ENCODE data around the gene CCDC91.
A peak's percentile ranks its signal among the peaks of the same experiment; 100 is the strongest.
"Not testable (repeated sequence)": the region's sequence is repeated elsewhere in the genome, so short reads cannot be mapped to it uniquely, and the experiment has no call there.

CCDC91 gene

DNA sequence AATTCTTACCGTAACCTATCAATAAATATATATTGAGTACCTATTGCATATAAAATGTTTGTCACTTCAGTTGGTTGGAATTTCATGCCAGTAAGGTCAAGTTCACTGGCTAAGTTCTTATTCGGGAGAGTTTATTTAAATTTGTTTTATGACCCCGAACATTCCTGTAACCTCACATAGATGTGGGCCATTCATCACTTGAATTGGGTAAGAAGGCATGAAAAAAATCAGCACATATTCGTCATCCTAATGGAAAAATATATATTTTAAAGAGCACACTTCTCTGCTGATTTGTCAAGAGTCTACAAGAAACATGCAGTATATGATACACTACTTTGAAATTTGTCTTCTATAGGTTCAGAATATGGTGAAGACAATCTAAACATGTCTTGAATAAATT is 263.4 kb downstream of the CCDC91 start:
- TF ChIP-seq, protein P1, sequence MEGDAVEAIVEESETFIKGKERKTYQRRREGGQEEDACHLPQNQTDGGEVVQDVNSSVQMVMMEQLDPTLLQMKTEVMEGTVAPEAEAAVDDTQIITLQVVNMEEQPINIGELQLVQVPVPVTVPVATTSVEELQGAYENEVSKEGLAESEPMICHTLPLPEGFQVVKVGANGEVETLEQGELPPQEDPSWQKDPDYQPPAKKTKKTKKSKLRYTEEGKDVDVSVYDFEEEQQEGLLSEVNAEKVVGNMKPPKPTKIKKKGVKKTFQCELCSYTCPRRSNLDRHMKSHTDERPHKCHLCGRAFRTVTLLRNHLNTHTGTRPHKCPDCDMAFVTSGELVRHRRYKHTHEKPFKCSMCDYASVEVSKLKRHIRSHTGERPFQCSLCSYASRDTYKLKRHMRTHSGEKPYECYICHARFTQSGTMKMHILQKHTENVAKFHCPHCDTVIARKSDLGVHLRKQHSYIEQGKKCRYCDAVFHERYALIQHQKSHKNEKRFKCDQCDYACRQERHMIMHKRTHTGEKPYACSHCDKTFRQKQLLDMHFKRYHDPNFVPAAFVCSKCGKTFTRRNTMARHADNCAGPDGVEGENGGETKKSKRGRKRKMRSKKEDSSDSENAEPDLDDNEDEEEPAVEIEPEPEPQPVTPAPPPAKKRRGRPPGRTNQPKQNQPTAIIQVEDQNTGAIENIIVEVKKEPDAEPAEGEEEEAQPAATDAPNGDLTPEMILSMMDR (IDR thresholded peaks at IDR 0.05; ENCODE audit: low read length, missing control alignments): no peak
- no peak overlapping the region for H3K4me3 ChIP-seq (replicated peaks; ENCODE audit: low read depth, low read length)
- no peak for DNase-seq (ENCODE audit: low read depth)

DNA sequence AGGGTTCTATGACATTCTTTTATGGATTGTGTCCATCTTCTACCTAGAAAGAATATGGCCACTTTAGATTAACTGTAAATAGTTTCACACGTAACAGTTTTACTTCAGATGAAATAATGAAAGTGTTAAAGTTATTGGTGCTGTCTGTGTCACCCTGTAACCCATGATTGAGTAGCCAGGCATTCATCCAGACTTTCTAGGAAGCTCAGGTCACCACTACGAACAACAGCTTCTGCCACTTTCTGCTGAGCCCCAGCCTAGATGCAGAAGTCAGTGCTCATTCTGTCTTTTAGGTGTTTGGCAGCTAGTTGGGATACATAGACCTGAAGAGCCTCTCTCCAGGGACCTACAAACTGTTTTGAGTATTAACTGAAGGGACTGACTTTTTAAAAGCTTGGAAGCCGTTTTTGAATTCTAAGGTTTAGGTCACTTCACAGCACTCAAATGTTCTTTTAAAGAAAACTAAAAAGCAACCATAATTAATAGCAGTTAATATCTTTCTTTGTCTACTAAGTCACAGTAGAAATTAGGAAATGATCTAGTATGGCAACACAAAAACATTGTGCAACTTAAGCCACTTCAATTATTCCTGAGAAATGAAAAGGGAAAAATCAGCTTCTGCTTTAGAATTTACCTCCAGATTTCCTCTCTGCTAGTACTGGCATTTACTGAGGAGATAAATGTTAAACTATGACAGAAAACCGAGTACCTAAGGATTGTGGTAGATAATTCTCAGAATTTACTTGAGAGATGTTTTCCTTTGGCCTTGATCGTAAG is 266.9 kb downstream of the CCDC91 start:
- DNase-seq (ENCODE audit: low read depth): peak; percentile 11
- TF ChIP-seq, protein P1 (IDR thresholded peaks at IDR 0.05; ENCODE audit: low read length, missing control alignments): no peak

DNA sequence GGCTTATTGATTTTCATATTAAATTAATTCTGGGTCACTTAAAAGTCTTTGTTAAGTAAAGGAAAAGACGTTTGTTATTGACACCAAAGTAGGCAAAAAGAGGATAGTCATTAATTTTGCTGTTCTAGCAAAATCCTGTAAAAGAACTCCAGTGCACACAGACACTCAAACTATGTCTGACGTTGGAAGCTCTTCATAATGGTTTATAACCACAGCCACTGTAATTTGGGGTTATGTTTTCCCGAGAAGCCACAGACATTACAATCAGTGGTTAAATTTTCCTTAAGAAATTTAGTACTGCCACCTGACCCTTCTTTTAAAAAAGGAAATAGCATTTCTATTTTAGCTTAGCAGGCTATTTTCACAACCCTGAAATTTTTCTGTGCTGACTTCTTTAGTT is 267.5 kb downstream of the CCDC91 start:
- TF ChIP-seq, protein P1 (IDR thresholded peaks at IDR 0.05; ENCODE audit: low read length, missing control alignments): no peak
- no peak for DNase-seq (ENCODE audit: low read depth)
- H3K4me3 ChIP-seq (replicated peaks; ENCODE audit: low read depth, low read length): no peak overlapping the region

More for the DNA sequence above, 266.9 kb downstream of the CCDC91 start:
- no peak overlapping the region for H3K4me3 ChIP-seq (replicated peaks; ENCODE audit: low read depth, low read length)

DNA sequence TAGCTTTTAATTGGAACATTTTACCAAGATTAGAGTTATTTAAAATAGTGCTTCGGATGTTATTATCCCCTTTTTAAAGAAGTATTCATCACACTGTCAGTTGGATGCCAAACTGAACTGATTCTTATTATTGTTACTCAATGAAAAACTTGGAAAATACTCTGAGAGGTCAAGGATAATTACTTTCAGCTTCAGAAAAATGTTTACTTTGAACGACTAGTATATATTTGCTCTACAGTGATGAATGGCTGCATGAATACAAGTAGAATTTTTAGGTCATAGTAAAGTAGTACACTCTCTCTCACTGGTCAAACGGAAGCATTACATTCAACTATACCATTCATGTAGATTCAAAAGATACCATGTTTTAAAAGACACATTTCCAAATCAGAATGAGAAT is 269.2 kb downstream of the CCDC91 start:
- TF ChIP-seq, protein P1 (IDR thresholded peaks at IDR 0.05; ENCODE audit: low read length, missing control alignments): no peak
- H3K4me3 ChIP-seq (replicated peaks; ENCODE audit: low read depth, low read length): no peak overlapping the region
- no peak for DNase-seq (ENCODE audit: low read depth)

DNA sequence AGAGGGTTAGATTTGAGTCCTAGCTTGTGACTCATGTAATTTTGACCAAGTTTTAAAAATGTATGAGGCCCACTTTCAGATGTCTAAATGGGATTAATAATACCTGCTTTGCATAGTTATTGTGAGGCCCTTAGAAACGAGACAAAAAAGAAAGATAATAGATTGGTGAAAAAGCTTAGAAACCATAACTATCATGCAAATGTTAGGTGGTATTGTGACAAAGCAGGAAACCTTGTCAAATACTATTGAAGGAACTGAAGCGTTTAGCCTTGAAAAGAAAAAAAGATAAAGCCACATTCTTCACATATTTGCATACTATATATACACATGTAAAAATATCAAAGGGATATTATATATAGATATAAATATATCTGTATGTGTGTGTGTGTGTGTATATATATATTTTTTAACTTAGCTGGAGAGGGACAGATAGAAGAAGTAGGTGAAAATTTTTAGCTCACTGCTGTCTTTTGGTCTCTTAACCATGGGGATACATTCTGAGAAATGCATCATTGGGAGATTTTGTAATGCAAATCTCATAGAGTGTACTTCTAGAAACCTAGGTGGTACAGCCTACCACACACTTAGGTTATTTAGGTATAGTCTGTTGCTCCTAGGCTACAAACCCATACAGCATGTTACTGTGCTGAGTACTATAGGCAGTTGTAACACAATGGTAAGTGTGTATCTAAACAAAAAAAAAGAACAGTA is 270.3 kb downstream of the CCDC91 start:
- no peak overlapping the region for H3K4me3 ChIP-seq (replicated peaks; ENCODE audit: low read depth, low read length)
- TF ChIP-seq, protein P1 (IDR thresholded peaks at IDR 0.05; ENCODE audit: low read length, missing control alignments): no peak
- no peak for DNase-seq (ENCODE audit: low read depth)

DNA sequence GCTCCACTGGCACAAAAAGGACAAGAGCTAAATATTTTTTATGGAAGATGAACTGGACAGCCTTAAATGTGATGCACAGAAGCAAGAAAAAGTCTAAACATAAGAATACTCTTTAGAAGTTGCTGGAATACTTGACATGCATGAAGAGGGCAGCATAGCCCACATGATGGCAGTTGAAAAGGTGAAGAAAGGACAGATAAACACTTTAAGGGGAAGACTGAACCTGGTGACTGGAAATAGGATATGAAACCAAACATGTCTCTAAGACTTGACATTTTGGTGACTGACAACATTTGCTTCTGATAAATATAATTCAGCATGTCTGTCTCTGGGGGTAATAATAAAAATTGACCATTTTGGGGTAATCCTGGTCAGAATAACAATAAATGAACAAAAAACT is 273.1 kb downstream of the CCDC91 start:
- no peak for DNase-seq (ENCODE audit: low read depth)

DNA sequence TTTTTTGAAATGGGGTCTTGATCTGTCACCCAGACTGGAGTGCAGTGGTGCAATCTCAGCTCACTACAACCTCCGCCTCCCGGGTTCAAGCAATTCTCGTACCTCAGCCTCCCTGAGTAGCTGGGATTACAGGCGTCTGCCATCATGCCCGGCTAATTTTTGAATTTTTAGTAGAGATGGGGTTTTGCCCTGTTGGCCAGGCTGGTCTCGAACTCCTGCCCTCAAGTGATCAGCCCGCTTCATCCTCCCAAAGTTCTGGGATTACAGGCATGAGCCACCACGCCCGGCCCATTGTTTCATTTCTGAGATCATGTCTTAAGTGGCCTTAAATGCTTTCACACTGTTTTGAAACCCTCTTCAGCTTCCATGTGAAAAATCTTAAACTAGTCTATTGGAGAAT is 281.5 kb downstream of the CCDC91 start:
- H3K4me3 ChIP-seq (replicated peaks; ENCODE audit: low read depth, low read length); DNase-seq (ENCODE audit: low read depth): not testable (repeated sequence)

More for the DNA sequence above, 273.1 kb downstream of the CCDC91 start:
- TF ChIP-seq, protein P1 (IDR thresholded peaks at IDR 0.05; ENCODE audit: low read length, missing control alignments): no peak
- H3K4me3 ChIP-seq (replicated peaks; ENCODE audit: low read depth, low read length): no peak overlapping the region

DNA sequence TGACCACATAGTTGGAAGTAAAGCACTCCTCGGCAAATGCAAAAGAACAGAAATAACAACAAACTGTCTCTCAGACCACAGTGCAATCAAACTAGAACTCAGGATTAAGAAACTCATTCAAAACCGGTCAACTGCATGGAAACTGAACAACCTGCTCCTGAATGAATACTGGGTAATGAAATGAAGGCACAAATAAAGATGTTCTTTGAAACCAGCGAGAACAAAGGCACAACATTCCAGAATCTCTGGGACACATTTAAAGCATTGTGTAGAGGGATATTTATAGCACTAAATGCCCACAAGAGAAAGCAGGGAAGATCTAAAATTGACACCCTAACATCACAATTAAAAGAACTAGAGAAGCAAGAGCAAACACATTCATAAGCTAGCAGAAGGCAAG is 285.9 kb downstream of the CCDC91 start:
- DNase-seq (ENCODE audit: low read depth); H3K4me3 ChIP-seq (replicated peaks; ENCODE audit: low read depth, low read length): not testable (repeated sequence)

DNA sequence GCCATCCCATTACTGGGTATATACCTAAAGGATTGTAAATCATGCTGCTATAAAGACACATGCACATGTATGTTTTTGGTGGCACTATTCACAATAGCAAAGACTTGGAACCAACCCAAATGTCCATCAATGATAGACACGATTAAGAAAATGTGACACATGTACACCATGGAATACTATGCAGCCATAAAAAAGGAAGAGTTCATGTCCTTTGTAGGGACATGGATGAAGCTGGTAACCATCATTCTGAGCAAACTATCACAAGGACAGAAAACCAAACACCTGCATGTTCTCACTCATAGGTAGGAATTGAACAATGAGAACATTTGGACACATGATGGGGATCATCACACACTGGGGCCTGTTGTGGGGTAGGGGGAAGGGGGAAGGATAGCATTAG is 288.8 kb downstream of the CCDC91 start:
- not testable (repeated sequence) for H3K4me3 ChIP-seq (replicated peaks; ENCODE audit: low read depth, low read length); DNase-seq (ENCODE audit: low read depth)
